GM21717 (cell line): ENCODE results near the gene GAS2.

Experiments used
- ATAC-seq: cut with Tn5 transposase; IDR thresholded peaks from one replicate; pipeline ENCODE4 v1.9.1; 2021; ENCODE audit warnings: mild to moderate bottlenecking, moderate library complexity; ENCODE audit not compliant: unreplicated experiment

The GAS2 gene

DNA sequence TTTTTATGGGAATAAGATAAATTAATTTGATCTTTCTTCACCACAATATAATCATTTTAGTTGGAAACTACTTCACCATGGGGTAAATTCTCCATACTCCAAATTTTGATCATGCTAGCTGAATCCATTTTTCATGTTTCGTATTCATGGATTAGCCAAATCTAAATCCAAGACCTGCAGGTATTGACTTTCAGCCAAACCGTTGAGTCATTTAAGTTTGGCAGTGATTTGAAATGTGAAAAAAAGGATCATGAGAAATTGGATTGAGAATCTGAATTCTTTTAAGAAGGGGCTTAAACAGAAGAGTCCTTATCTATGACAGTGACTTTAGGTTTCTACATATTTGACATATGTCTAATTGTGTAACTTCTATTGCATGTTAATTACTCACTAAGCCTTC is 5.3 kb downstream of the GAS2 start:
- ATAC-seq, result no peak

DNA sequence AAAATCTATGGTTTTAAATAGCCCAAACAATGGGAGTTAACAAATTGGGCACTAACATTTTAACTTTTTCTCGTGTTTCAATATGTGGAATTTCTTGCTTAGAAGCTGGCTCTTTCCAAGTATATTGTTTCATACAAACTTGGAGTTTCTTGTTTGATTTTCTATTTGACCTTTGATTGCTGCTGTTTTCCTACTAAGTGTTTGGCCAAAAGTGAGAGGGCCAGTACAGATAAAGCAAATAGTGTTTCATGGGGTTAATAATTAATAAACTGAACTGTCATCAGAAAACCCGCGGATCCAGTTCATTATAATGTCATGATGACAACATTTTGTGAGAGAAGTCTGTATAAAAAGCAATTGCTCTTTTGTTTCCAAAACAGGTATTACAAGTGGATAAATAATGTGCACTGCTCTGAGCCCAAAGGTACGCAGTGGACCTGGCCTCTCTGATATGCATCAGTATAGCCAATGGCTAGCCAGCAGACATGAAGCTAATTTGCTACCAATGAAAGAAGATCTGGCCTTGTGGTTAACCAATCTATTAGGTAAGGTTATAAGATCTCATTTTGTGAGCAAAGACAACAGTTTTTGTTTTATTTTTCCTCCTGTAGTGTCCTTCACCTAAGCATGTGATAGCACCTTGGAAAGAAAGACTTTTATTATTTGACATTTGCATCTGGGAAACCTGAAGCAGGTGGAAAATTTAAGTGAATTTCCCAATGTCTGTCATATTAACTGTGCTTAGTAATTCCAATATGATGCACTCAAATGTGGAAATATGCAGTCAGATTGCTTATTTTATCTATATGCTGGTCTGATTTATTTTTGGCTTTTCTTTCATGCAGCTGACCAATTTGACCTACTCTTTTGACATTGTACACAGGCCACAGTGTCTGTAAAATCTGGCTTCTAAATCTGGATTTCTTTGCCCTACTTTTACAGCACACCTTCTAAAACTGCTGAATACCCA is 8.3 kb downstream of the GAS2 start:
- no peak for ATAC-seq

DNA sequence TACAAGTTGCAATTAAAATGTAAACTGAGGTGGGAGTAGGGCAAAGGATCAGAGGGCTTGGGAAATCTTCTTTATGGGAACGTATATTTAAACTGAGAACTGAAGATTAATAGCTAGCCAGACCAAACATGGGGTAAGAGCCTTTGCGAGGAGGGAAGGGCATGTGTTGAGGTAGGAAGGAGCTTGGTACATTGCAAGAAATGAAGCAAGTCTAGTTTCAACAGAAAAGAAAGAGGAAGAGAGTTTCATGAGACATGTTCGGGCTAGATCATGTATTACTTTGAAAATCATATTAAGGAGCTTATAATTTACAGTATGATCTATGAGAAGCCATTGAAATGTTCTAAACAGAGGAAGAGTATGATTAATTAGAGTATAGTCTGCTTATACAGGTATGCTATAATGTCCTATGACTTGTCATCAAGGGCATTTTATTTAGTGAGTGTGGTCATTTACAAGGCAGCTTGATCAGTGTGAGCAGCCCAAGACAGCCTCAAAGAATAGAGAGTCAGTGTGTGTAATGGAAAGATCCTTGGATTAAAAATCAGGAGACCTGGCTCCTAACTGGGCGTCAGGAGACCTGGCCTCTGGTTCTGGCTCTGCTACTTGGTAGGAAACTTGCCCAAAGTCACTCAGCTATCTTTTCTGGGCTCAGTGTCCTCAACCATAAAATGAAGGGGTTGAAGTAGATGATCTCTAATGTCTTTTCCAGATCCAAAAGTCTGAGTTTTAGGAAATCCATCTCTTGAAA is 10.9 kb downstream of the GAS2 start:
- ATAC-seq, result peak; percentile 41

DNA sequence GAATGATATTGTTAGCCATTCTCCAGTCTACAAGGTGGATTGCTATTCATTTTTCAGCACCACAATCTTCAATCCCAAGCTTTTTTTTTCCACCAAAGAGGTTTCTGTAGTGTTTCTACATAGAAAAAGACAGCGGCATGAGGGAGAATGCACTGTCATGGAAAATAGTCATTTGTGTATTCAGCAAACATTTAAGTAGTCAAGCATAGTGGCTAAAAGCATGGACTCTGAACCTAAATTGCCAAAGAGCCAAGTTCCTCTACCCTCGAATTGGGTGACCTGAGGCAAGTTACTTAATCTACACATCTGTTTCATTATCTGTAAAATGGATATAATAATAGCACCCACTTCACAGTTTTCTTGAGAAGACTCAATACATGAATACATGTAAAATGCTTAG is 14.2 kb downstream of the GAS2 start:
- ATAC-seq, result no peak

DNA sequence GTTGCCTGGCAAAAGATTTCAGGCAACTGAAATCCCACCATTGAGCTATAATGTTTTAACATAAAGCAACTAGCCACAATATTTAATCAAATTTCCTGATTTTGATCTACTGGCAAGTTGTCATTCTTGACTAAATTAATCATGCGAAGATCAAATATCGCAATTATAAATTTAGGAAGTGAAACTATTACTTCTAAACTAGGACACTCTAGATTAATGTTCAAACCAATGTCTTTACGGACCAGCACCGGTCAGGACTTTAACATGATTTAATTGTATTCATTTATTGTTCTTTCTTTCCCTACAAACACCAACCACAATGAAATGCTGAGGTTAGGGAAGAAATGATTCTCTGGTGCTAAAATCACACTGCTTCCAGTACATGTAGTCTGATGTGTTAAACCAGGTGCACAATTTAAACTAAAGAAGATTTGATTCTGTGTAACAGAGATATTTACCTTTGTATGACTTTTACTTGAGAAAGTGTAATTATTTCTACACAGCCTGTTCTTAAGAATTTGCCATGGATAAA is 14.9 kb downstream of the GAS2 start:
- ATAC-seq, result no peak

DNA sequence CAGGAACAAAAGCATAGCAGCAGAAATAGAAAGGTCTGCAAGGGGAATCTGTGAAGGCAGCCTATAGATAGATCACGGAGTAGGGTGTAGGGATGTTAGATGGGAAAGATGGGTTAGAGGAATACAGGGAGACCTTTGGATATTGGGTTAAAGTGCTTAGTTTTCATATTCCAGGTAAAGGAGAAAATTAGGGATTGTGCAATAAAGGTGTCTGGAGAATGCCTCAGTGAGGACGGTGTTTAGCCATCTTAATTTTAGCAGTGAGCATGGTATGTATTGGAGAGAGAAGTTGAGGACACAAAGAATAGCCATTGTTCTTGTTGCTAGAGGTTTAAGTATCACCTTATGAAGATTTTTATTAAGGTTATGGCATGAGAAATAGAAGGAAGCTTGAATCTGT is 17.7 kb downstream of the GAS2 start:
- ATAC-seq, result no peak

DNA sequence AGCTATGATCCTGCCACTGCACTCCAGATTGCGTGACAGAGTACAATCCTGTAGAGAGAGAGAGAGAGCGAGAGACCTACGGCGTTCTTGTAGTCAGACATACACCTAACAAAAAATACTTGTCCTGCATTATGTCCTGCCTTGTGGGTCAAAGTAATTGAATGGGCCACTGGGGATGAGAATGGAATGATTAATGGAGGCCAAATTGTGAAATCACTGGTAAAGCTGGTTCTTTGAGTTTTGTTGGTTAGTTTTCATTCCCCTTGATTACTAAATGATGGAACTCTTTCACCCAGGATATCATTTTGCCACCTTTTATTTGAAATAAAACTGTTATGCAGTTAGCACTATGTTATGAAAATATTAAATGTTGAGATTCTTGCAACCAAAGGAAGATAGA is 18.7 kb downstream of the GAS2 start:
- ATAC-seq, result no peak

DNA sequence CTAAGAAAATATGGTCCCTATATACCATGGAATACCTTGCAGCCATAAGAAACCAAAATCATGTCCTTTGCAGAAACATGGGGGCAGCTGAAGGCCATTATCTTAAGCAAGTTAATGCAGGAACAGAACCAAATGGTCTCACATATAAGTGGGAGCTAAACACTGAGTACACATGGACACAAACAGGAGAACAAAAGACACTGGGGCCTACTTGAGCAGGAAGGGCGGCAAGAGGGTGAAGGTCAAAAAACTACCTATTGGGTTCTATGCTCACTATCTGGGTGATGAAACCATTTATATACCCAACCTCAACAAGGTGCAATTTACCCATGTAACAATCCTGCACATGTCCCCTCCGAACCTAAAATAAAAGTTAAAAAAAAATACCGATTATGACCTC is 22.5 kb downstream of the GAS2 start:
- no peak for ATAC-seq

DNA sequence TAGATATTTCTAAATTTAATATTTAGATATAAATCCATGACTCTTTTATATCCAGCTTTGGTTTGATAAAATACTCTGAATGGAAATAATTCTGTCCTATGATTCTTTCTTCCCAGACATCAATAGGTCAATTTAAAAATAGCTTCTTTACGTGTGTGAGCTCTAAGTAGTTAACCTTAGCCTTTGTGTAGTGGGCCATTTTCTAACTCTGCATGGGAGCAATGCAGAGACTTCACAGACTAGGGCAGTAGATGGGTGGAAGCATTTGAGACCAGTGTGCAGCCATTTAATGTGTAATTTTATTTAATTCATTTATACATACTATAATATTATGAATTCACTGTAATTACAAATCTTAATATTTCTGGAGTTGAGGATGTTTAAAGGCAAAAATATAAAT is 23.8 kb downstream of the GAS2 start:
- ATAC-seq, result no peak

DNA sequence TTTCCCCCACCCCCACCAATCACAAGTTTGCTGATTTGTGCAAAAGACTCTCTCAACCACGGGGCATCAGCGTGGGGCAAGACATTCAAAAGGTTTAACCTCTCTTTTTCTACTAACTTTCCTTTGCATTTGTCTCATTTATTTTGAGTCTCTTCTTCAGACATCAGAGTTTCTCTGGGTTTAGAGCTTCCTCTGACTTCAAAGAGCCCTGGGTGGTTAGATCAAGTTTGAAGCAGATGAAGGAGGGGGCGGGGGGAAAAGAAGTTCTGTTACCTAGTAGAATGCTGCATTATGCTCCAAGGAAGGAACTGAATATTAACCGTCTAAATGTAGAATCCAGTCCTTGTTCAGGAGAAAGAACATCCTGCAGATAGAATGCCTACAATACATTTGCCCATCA is 24.5 kb downstream of the GAS2 start:
- ATAC-seq, result no peak

DNA sequence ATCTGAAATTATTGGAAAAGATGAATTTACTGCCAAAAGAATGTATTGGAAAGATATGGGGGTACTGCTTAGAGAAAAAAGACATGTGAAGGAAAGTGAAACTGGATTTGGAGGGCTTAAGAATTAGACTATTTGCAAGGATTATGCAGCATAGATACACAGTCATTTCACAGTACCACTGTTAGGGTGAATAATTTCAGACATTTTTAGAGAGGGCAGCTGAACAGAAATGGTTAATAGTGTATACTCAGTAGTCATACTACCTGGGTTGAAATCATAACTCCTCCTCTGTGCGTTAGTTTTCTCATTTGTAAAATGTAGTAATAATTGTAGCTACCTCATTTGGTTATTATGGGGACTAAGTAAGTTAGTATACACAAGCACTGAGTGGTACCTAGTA is 33.0 kb downstream of the GAS2 start:
- ATAC-seq, result no peak

DNA sequence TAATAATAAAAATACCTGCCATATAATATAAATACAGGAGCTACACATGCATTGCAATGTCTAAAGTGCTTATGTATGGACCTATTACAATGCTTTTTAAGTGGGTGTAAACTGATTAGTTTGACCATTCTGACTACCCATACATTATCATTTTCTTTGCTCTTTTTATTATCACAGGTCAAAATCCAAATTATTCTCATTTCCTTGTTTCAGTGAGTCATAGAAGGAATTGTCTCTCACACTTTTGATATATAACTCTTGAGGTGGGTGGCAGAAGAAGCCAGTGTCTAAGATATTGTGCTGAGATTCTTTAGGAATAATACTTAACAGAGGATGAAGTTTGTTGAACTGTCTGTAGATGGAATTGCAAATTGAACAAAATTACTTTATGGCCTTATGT is 35.6 kb downstream of the GAS2 start:
- ATAC-seq, result no peak

DNA sequence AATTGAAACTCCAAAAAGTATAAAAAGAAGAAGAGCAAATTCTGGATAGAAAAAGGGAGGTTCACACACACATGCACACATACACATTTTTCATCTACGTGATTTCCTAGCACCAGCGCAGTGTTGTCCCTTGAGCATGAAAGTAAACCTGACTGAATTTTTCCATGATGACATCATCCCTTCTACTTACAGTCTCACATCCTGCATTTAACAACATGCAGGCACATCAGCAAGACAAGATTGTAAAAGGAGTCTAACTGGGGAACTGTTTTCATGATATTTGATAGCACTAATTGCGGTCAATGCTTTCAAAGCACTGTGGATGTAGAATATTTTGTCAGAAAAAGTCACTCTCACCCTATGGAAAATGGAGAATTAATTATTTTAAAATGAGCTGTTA is 36.6 kb downstream of the GAS2 start:
- no peak for ATAC-seq

DNA sequence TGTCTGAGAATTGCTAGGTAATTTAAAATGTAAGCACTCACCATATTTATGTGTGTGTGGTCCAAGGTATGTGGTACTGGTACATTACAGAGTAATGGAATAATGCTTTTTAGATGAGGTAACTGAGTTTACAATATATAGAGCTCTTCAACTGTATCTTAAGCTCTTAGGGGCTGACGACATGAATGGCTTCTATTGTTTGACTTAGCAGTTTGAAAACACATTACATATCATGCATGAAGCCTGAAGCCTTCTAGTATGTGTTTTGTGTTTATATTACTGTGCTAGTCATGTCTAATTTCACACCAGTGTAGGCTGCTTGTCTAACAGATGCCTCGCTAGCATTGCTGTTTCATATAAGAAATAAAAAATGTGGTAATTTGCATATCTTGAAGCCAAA is 37.2 kb downstream of the GAS2 start:
- no peak for ATAC-seq

DNA sequence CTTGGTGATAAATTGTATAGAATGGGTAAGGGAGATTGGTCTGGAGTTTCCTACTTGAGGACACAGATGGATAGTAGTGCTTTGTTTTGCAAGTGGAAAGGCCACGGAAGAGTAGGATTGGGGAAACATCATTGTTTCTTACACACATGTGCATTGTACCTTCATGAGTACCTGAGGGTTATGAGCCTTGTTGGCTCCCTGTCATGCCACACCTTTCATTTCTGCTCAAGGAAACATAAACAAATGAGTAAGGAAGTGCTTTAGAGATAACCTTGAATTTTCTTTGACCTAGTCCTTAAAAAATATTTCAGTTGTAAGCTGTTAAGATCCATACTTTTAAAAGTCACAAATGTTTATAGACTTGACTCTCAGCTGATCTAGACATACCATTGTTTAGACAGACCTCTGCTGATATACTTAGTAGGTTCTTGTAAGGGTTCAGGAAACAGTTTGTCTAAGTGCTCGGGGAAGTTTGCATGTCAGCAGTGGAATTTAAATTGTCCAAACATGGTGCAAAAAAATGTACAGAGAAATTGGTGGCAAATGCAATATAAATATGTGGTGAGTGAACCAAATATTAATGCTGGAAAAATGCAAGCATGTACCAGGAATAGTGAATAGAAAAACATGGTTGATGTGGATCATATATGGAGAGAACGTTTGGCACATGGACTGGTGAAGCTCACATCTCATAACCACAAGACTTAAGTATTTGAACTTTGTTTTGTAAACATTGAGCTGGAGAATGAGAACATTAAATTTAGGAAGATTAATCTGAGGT is 40.9 kb downstream of the GAS2 start:
- ATAC-seq, result no peak

DNA sequence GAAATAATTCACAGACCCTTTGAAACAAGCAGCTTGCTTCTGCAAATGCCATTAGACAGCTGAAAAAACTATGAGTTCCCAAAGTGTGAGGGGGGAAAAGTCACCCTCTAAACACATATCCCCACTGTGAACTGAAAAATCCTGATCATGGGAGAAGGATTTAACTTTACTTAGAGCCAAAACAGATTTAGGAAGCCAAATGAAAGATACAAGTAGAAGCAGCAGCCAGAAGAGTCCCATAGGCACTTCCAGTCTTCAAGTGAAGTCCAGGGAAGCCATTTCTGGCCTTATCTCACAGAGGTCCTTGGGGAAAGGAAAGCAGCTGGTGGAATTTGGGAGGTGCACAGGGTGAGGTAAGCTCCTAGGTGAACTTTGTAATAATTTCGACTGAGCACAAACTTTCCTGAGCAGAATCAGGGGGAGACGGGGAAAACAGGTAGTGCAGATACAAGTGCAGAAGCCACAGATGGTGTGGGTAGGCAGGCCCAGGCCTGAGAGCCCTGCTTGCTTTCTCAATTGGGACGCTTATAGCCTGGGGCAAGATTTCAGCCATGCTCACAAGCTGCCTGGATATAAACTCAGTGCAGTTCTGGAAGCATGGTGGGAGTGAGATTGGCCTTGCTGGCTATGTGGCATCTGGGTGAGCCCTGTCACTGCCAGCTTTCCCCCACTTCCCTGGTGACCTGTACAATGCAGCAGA is 44.8 kb downstream of the GAS2 start:
- no peak for ATAC-seq

DNA sequence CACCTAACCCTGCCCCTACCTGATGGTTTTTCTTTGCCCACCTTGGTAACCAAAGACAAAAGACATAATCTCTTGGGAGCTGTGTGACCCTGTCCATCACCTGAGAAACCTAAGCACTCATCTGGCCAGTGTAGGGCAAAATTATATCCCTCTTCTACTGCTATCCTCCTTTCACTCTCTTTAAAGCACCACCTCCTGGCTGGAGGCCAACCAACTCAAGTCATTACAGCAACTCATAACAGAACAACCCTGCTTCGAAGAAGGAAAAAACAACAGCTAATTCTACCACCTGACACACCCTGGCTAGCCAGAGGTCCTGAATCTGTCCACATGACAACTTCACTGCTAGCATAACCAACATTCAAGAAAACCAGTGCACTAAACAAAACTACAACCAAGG is 45.5 kb downstream of the GAS2 start:
- no peak for ATAC-seq

DNA sequence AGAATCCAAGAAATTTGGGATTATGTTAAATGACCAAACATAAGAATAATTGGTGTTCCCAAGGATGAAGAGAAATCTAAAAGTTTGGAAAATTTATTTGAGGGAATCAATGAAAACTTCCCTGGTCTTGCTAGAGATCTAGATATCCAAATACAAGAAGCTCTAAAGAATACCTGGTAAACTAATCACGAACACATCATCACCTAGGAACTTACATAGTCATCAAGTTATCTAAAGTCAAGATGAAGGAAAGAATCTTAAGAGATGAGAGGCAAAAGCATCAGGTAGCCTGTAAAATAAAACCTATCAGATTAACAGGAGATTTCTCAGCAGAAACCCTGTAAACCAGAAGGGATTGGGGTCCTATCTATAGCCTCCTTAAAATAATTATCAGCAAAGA is 46.9 kb downstream of the GAS2 start:
- ATAC-seq, result no peak

DNA sequence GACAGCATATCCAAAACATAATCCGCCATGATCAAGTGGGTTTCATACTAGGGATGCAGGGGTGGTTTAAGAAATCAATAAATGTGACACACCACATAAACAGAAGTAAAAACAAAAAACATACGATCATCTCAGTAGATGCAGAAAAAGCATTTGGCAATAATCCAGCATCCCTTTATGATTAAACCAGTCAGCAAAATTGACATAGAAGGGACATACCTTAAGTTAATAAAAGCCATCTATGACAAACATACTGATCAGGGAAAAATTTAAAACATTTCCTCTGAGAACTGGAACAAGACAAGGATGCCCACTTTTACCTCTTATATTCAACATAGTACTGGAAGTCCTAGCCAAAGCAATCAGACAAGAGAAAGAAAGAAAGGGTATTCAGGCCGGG is 49.6 kb downstream of the GAS2 start:
- ATAC-seq, result no peak

DNA sequence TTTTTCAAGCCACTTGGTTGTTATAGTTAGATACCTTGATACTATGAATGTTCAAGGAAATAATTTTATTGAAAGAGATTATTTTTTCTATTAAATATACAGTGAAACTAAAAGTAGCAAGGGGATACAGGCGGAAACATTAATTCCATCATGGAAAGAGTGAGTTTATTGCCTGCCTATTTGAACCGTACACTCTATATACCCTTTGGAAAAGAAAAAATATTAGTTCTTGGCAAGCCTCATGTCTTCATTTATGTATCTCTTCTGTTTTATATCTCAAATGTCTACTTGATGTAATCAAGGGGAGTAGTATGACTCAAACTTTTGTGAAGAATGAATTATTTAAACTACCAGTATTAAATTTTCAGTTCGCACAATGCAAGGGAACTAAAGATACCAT is 54.0 kb downstream of the GAS2 start:
- no peak for ATAC-seq

DNA sequence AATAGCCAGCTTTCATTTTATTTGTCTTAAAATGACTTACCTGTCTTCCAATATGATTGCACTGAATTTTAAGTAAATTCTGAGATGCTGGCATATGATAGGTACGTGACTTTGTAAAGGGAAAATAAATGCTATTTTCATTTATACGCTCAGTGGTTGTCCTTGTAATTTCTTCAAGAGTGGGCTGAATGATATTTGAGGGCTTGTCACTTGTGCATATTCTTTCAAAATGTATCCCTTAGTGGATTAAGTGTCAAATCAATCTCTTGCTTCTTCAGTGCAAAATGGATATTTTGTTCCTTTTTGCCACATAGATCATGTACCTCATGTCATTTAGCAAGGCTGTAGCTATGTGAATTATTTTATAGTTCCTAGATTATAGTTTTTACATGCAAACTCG is 56.9 kb downstream of the GAS2 start:
- ATAC-seq, result no peak
